Suprapubic skin (tissue), 4 donors: ENCODE measurements around the gene USP10. TPM values are rescaled to one million over a fixed set of nuclear protein-coding genes. Genes with fewer than 3 reads are reported as not detected.

ENCODE experiments used
- DNase-seq, 2 donors: peaks; one replicate each; pipeline ENCODE4 v3.0.0-alpha.2; 2019; ENCODE audit warnings: low spot score in 2 of 2
- H3K27ac ChIP-seq: fragments of 200-600 bp; sonication (generic); one replicate; pipeline ENCODE4 v1.5.1; 2019
- H3K27me3 ChIP-seq: fragments of 200-600 bp; sonication (generic); one replicate; pipeline ENCODE4 v1.5.1; 2019
- H3K36me3 ChIP-seq: fragments of 200-600 bp; sonication (generic); one replicate; pipeline ENCODE4 v1.5.1; 2019
- H3K4me1 ChIP-seq: fragments of 200-600 bp; sonication (generic); one replicate; pipeline ENCODE4 v1.5.1; 2019
- H3K4me3 ChIP-seq: fragments of 200-600 bp; sonication (generic); one replicate; pipeline ENCODE4 v1.5.1; 2019; ENCODE audit warnings: mild to moderate bottlenecking
- H3K9me3 ChIP-seq: fragments of 200-600 bp; sonication (generic); one replicate; pipeline ENCODE4 v1.5.1; 2019
- CTCF ChIP-seq, 2 donors: fragments of 200-600 bp in 1 of 2; fragments of 450-650 bp in 1 of 2; sonication (generic) in 1 of 2; IDR thresholded peaks; one replicate each; pipeline ENCODE4 v1.5.1; 2016 to 2019; ENCODE audit warnings: antibody characterized with exemption in 2 of 2, mild to moderate bottlenecking in 1 of 2, moderate library complexity in 1 of 2
- EP300 ChIP-seq: sonication (generic); formaldehyde crosslinking; IDR thresholded peaks from one replicate; pipeline ENCODE4 v1.6.1; 2017; ENCODE audit warnings: antibody characterized with exemption
- POLR2A ChIP-seq, 2 donors: fragments of 450-650 bp; IDR thresholded peaks; one replicate each; pipeline ENCODE4 v1.6.1; 2017; ENCODE audit warnings: antibody characterized with exemption in 2 of 2, mild to moderate bottlenecking in 2 of 2, moderate library complexity in 2 of 2
- POLR2AphosphoS5 ChIP-seq, 3 donors: sonication (generic); formaldehyde crosslinking; IDR thresholded peaks; one replicate each; pipeline ENCODE4 v1.6.1; 2017; ENCODE audit warnings: antibody characterized with exemption in 3 of 3
- WGBS: methylation state at CpG from one replicate; pipeline ENCODE4 v1.1.5; 2018; 5-methylcytosine and 5-hydroxymethylcytosine counted together
- total RNA-seq, 4 donors: library from RNA; depleted of rRNA; stranded (reverse); fragments of >200 nt; gene quantifications; one replicate each; pipeline ENCODE4 v1.1.0, GENCODE V29; 2016

USP10 gene
- total RNA-seq, 4 donors from 2014 or later: 58.5 to 92.2 (median 69.8) TPM

GRCh38 chr16:84813141-84813934 is 113.5 kb downstream of the USP10 start:
- H3K27ac ChIP-seq: no peak overlapping the region
- no peak overlapping the region for H3K4me3 ChIP-seq
- WGBS: 81% methylated on average over 14 of the region's 15 CpGs
- peaks cover 2% of the 10 kb centered on the region for H3K4me1 ChIP-seq
- no peaks in the 10 kb centered on the region for H3K9me3 ChIP-seq
- DNase-seq: no peak
- no peaks in the 10 kb centered on the region for H3K36me3 ChIP-seq
- no peak for TF ChIP-seq CTCF (IDR thresholded peaks at IDR 0.05)
- TF ChIP-seq POLR2A (IDR thresholded peaks at IDR 0.05): no peak
- no peak for TF ChIP-seq POLR2AphosphoS5 (IDR thresholded peaks at IDR 0.05)
- TF ChIP-seq EP300: no peak
- no peaks in the 10 kb centered on the region for H3K27me3 ChIP-seq

DNA sequence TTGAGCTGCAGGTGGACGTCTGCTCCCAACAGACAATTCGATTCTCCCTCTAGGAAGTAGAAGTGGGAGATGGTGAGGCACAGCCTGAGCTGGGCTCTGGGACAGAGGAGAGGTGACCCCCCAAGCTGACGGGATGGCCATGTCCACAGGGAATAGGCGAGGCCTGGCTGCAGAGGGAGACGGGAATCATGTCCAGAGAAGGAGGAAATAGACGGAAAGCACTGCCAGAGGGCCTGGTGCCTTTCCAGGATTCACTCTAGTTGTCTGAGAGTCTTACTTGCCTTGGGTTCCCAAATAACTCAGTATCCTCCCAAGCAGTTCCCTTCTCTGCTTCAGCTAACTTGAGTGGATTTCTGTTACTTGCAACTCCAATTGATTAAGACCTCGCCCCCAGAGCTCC is 115.7 kb downstream of the USP10 start:
- TF ChIP-seq POLR2A (IDR thresholded peaks at IDR 0.05) (no peak), EP300 (no peak)
- H3K27ac ChIP-seq: no peak overlapping the region
- DNase-seq: no peak
- no peak overlapping the region for H3K4me3 ChIP-seq
- H3K36me3 ChIP-seq: no peaks in the 10 kb centered on the region
- WGBS: 57% methylated on average over 7 of the region's 7 CpGs
- no peaks in the 10 kb centered on the region for H3K9me3 ChIP-seq
- H3K27me3 ChIP-seq: no peaks in the 10 kb centered on the region
- peaks cover 16% of the 10 kb centered on the region for H3K4me1 ChIP-seq

GRCh38 chr16:84816023-84816422 is 116.2 kb downstream of the USP10 start:
- TF ChIP-seq POLR2AphosphoS5 (IDR thresholded peaks at IDR 0.05): no peak
- no peak for TF ChIP-seq CTCF (IDR thresholded peaks at IDR 0.05)
- no peak for TF ChIP-seq POLR2A (IDR thresholded peaks at IDR 0.05)
- TF ChIP-seq EP300: no peak
- Histone ChIP-seq H3K36me3 (no peaks in the 10 kb centered on the region), H3K27ac (no peak overlapping the region), H3K9me3 (no peaks in the 10 kb centered on the region), H3K4me1 (peaks cover 22% of the 10 kb centered on the region), H3K4me3 (no peak overlapping the region), H3K27me3 (no peaks in the 10 kb centered on the region)
- 88% methylated on average over 7 of the region's 7 CpGs for WGBS
- no peak for DNase-seq

GRCh38 chr16:84816485-84816884 is 116.7 kb downstream of the USP10 start:
- Histone ChIP-seq H3K9me3 (no peaks in the 10 kb centered on the region), H3K4me1 (peaks cover 26% of the 10 kb centered on the region), H3K4me3 (no peak overlapping the region), H3K36me3 (no peaks in the 10 kb centered on the region), H3K27me3 (no peaks in the 10 kb centered on the region), H3K27ac (peak overlapping the region; percentile 48)
- 80% methylated on average over 10 of the region's 10 CpGs for WGBS
- no peak for TF ChIP-seq POLR2A (IDR thresholded peaks at IDR 0.05)
- TF ChIP-seq EP300: no peak
- TF ChIP-seq POLR2AphosphoS5 (IDR thresholded peaks at IDR 0.05): no peak
- no peak for TF ChIP-seq CTCF (IDR thresholded peaks at IDR 0.05)
- DNase-seq: no peak

- peaks cover 30% of the 10 kb centered on the region for H3K4me1 ChIP-seq
- 88% methylated on average over 8 of the region's 10 CpGs for WGBS
- TF ChIP-seq CTCF (IDR thresholded peaks at IDR 0.05) (no peak), POLR2A (IDR thresholded peaks at IDR 0.05) (no peak), EP300 (no peak), POLR2AphosphoS5 (IDR thresholded peaks at IDR 0.05) (no peak)
- no peaks in the 10 kb centered on the region for H3K36me3 ChIP-seq
- H3K9me3 ChIP-seq: no peaks in the 10 kb centered on the region
- H3K4me3 ChIP-seq: no peak overlapping the region
- DNase-seq: no peak
- no peaks in the 10 kb centered on the region for H3K27me3 ChIP-seq
- H3K27ac ChIP-seq: no peak overlapping the region
Measured at GRCh38 chr16:84817206-84817605, 117.4 kb downstream of the USP10 start.
